ENCODE results near the gene NFKB2.

NFKB2 gene

GRCh38 chr10:102412293-102412692 is 16.8 kb downstream of the NFKB2 start:
- Histone ChIP-seq H3K27me3 (ENCODE audit: insufficient read depth, poor library complexity, severe bottlenecking) (peaks cover 51% of the 10 kb centered on the region), H3K4me3 (replicated peaks; ENCODE audit: insufficient read depth, low read length) (no peak overlapping the region), H3K27ac (replicated peaks) (no peak overlapping the region)
- no peak for DNase-seq (ENCODE audit: low read depth in 1 of 2, low spot score in 1 of 2)
- TF ChIP-seq SPI1 (IDR thresholded peaks at IDR 0.05; ENCODE audit: borderline replicate concordance, low read depth) (no peak), POLR2AphosphoS5 (IDR thresholded peaks at IDR 0.05; ENCODE audit: low read depth) (no peak)

GRCh38 chr10:102413053-102413705 is 17.7 kb downstream of the NFKB2 start:
- H3K4me3 ChIP-seq (replicated peaks; ENCODE audit: insufficient read depth, low read length) = no peak overlapping the region
- TF ChIP-seq SPI1 (IDR thresholded peaks at IDR 0.05; ENCODE audit: borderline replicate concordance, low read depth) = no peak
- TF ChIP-seq REST (IDR thresholded peaks at IDR 0.05; ENCODE audit: insufficient replicate concordance, low read depth) = no peak
- no peak for TF ChIP-seq GABPA (IDR thresholded peaks at IDR 0.05; ENCODE audit: low read depth)
- TF ChIP-seq POLR2AphosphoS5 (IDR thresholded peaks at IDR 0.05; ENCODE audit: low read depth) = no peak
- TF ChIP-seq CTCF (IDR thresholded peaks at IDR 0.05; ENCODE audit: insufficient read depth, low read length) = no peak
- no peak overlapping the region for H3K27ac ChIP-seq (replicated peaks)
- DNase-seq (ENCODE audit: low read depth in 1 of 2, low spot score in 1 of 2) = no peak
- peaks cover 46% of the 10 kb centered on the region for H3K27me3 ChIP-seq (ENCODE audit: insufficient read depth, poor library complexity, severe bottlenecking)

GRCh38 chr10:102413806-102414561 is 18.5 kb downstream of the NFKB2 start:
- Histone ChIP-seq H3K27ac (replicated peaks) (no peak overlapping the region), H3K4me3 (replicated peaks; ENCODE audit: insufficient read depth, low read length) (no peak overlapping the region), H3K27me3 (ENCODE audit: insufficient read depth, poor library complexity, severe bottlenecking) (peaks cover 43% of the 10 kb centered on the region)
- DNase-seq (ENCODE audit: low read depth in 1 of 2, low spot score in 1 of 2) = no peak
- TF ChIP-seq GABPA (IDR thresholded peaks at IDR 0.05; ENCODE audit: low read depth) = no peak

GRCh38 chr10:102414749-102415148 is 19.2 kb downstream of the NFKB2 start:
- peaks cover 38% of the 10 kb centered on the region for H3K27me3 ChIP-seq (ENCODE audit: insufficient read depth, poor library complexity, severe bottlenecking)
- no peak for DNase-seq (ENCODE audit: low read depth in 1 of 2, low spot score in 1 of 2)
- TF ChIP-seq SPI1 (IDR thresholded peaks at IDR 0.05; ENCODE audit: borderline replicate concordance, low read depth) = peak; percentile 61; the same call in 1 of the 2 replicates
- no peak for TF ChIP-seq POLR2AphosphoS5 (IDR thresholded peaks at IDR 0.05; ENCODE audit: low read depth)
- no peak for TF ChIP-seq CTCF (IDR thresholded peaks at IDR 0.05; ENCODE audit: insufficient read depth, low read length)
- TF ChIP-seq GABPA (IDR thresholded peaks at IDR 0.05; ENCODE audit: low read depth) = no peak
- TF ChIP-seq REST (IDR thresholded peaks at IDR 0.05; ENCODE audit: insufficient replicate concordance, low read depth) = no peak

More at GRCh38 chr10:102414749-102415148, 19.2 kb downstream of the NFKB2 start:
- H3K4me3 ChIP-seq (replicated peaks; ENCODE audit: insufficient read depth, low read length) = no peak overlapping the region
- H3K27ac ChIP-seq (replicated peaks) = no peak overlapping the region

Data from HL-60 (cell line).